ENCODE results near the gene POLR2F.

POLR2F gene

GRCh38 chr22:37985050-37985585, 31.6 kb downstream of the POLR2F start:
- Histone ChIP-seq H3K27me3 (ENCODE audit: control insufficient read depth, insufficient read depth, low read length) (peaks cover 29% of the 10 kb centered on the region), H3K4me3 (ENCODE audit: low read depth, low read length) (no peak overlapping the region), H3K9ac (ENCODE audit: low read length) (no peak overlapping the region)

GRCh38 chr22:37985751-37986281, 32.3 kb downstream of the POLR2F start:
- H3K4me1 ChIP-seq (ENCODE audit: control insufficient read depth, insufficient read depth, low read length) = peaks cover 23% of the 10 kb centered on the region
- no peaks in the 10 kb centered on the region for H3K9me3 ChIP-seq (ENCODE audit: control insufficient read depth, insufficient read depth, low read depth, low read length)
- H3K36me3 ChIP-seq (ENCODE audit: control insufficient read depth, insufficient read depth, low read length) = no peaks in the 10 kb centered on the region
- no peak overlapping the region for H3K4me3 ChIP-seq (ENCODE audit: low read depth, low read length)
- H3K9ac ChIP-seq (ENCODE audit: low read length) = no peak overlapping the region
- H3K27ac ChIP-seq (ENCODE audit: low read depth, low read length) = no peak overlapping the region
- peaks cover 29% of the 10 kb centered on the region for H3K27me3 ChIP-seq (ENCODE audit: control insufficient read depth, insufficient read depth, low read length)

More at GRCh38 chr22:37985050-37985585, 31.6 kb downstream of the POLR2F start:
- Histone ChIP-seq H3K4me1 (ENCODE audit: control insufficient read depth, insufficient read depth, low read length) (peaks cover 26% of the 10 kb centered on the region), H3K36me3 (ENCODE audit: control insufficient read depth, insufficient read depth, low read length) (no peaks in the 10 kb centered on the region), H3K27ac (ENCODE audit: low read depth, low read length) (no peak overlapping the region), H3K9me3 (ENCODE audit: control insufficient read depth, insufficient read depth, low read depth, low read length) (no peaks in the 10 kb centered on the region)

- no peak overlapping the region for H3K4me3 ChIP-seq (ENCODE audit: low read depth, low read length)
- no peak overlapping the region for H3K9ac ChIP-seq (ENCODE audit: low read length)
- peaks cover 28% of the 10 kb centered on the region for H3K27me3 ChIP-seq (ENCODE audit: control insufficient read depth, insufficient read depth, low read length)
- H3K27ac ChIP-seq (ENCODE audit: low read depth, low read length) = no peak overlapping the region
- peaks cover 23% of the 10 kb centered on the region for H3K4me1 ChIP-seq (ENCODE audit: control insufficient read depth, insufficient read depth, low read length)
- no peaks in the 10 kb centered on the region for H3K9me3 ChIP-seq (ENCODE audit: control insufficient read depth, insufficient read depth, low read depth, low read length)
- no peaks in the 10 kb centered on the region for H3K36me3 ChIP-seq (ENCODE audit: control insufficient read depth, insufficient read depth, low read length)
These were observed 32.9 kb downstream of the POLR2F start for GRCh38 chr22:37986371-37986770.

GRCh38 chr22:37989146-37990045, 35.9 kb downstream of the POLR2F start:
- Histone ChIP-seq H3K9me3 (ENCODE audit: control insufficient read depth, insufficient read depth, low read depth, low read length) (no peaks in the 10 kb centered on the region), H3K4me1 (ENCODE audit: control insufficient read depth, insufficient read depth, low read length) (peaks cover 12% of the 10 kb centered on the region), H3K4me3 (ENCODE audit: low read depth, low read length) (no peak overlapping the region), H3K36me3 (ENCODE audit: control insufficient read depth, insufficient read depth, low read length) (no peaks in the 10 kb centered on the region), H3K9ac (ENCODE audit: low read length) (no peak overlapping the region), H3K27ac (ENCODE audit: low read depth, low read length) (no peak overlapping the region), H3K27me3 (ENCODE audit: control insufficient read depth, insufficient read depth, low read length) (peaks cover 8% of the 10 kb centered on the region)

- peaks cover 4% of the 10 kb centered on the region; the same call in 1 of the 2 replicates for H3K4me1 ChIP-seq (ENCODE audit: control insufficient read depth, insufficient read depth, low read length)
- no peak overlapping the region for H3K27ac ChIP-seq (ENCODE audit: low read depth, low read length)
- no peaks in the 10 kb centered on the region for H3K9me3 ChIP-seq (ENCODE audit: control insufficient read depth, insufficient read depth, low read depth, low read length)
- no peak overlapping the region for H3K9ac ChIP-seq (ENCODE audit: low read length)
- H3K27me3 ChIP-seq (ENCODE audit: control insufficient read depth, insufficient read depth, low read length) = no peaks in the 10 kb centered on the region; the same call in 1 of the 2 replicates
- no peaks in the 10 kb centered on the region for H3K36me3 ChIP-seq (ENCODE audit: control insufficient read depth, insufficient read depth, low read length)
- H3K4me3 ChIP-seq (ENCODE audit: low read depth, low read length) = no peak overlapping the region
These were observed 36.8 kb downstream of the POLR2F start for GRCh38 chr22:37990301-37990700.

- Histone ChIP-seq H3K9ac (ENCODE audit: low read length) (no peak overlapping the region), H3K36me3 (ENCODE audit: control insufficient read depth, insufficient read depth, low read length) (no peaks in the 10 kb centered on the region), H3K27ac (ENCODE audit: low read depth, low read length) (no peak overlapping the region), H3K4me3 (ENCODE audit: low read depth, low read length) (no peak overlapping the region), H3K27me3 (ENCODE audit: control insufficient read depth, insufficient read depth, low read length) (no peaks in the 10 kb centered on the region), H3K9me3 (ENCODE audit: control insufficient read depth, insufficient read depth, low read depth, low read length) (no peaks in the 10 kb centered on the region), H3K4me1 (ENCODE audit: control insufficient read depth, insufficient read depth, low read length) (peaks cover under 1% of the 10 kb centered on the region)
These were observed 37.4 kb downstream of the POLR2F start for GRCh38 chr22:37990862-37991261.

GRCh38 chr22:37991731-37992442, 38.4 kb downstream of the POLR2F start:
- Histone ChIP-seq H3K27ac (ENCODE audit: low read depth, low read length) (no peak overlapping the region), H3K27me3 (ENCODE audit: control insufficient read depth, insufficient read depth, low read length) (no peaks in the 10 kb centered on the region), H3K4me1 (ENCODE audit: control insufficient read depth, insufficient read depth, low read length) (peaks cover 11% of the 10 kb centered on the region), H3K9ac (ENCODE audit: low read length) (no peak overlapping the region), H3K4me3 (ENCODE audit: low read depth, low read length) (no peak overlapping the region), H3K9me3 (ENCODE audit: control insufficient read depth, insufficient read depth, low read depth, low read length) (no peaks in the 10 kb centered on the region), H3K36me3 (ENCODE audit: control insufficient read depth, insufficient read depth, low read length) (no peaks in the 10 kb centered on the region)

GRCh38 chr22:37994049-37994448, 40.5 kb downstream of the POLR2F start:
- peaks cover 16% of the 10 kb centered on the region for H3K4me1 ChIP-seq (ENCODE audit: control insufficient read depth, insufficient read depth, low read length)
- no peaks in the 10 kb centered on the region for H3K36me3 ChIP-seq (ENCODE audit: control insufficient read depth, insufficient read depth, low read length)
- no peak overlapping the region for H3K27ac ChIP-seq (ENCODE audit: low read depth, low read length)
- no peaks in the 10 kb centered on the region for H3K27me3 ChIP-seq (ENCODE audit: control insufficient read depth, insufficient read depth, low read length)
- H3K4me3 ChIP-seq (ENCODE audit: low read depth, low read length) = no peak overlapping the region
- H3K9me3 ChIP-seq (ENCODE audit: control insufficient read depth, insufficient read depth, low read depth, low read length) = no peaks in the 10 kb centered on the region
- H3K9ac ChIP-seq (ENCODE audit: low read length) = no peak overlapping the region

GRCh38 chr22:37994982-37995381, 41.5 kb downstream of the POLR2F start:
- H3K27ac ChIP-seq (ENCODE audit: low read depth, low read length) = no peak overlapping the region
- H3K36me3 ChIP-seq (ENCODE audit: control insufficient read depth, insufficient read depth, low read length) = no peaks in the 10 kb centered on the region
- no peaks in the 10 kb centered on the region for H3K9me3 ChIP-seq (ENCODE audit: control insufficient read depth, insufficient read depth, low read depth, low read length)
- H3K9ac ChIP-seq (ENCODE audit: low read length) = no peak overlapping the region
- H3K27me3 ChIP-seq (ENCODE audit: control insufficient read depth, insufficient read depth, low read length) = no peaks in the 10 kb centered on the region
- H3K4me3 ChIP-seq (ENCODE audit: low read depth, low read length) = no peak overlapping the region
- H3K4me1 ChIP-seq (ENCODE audit: control insufficient read depth, insufficient read depth, low read length) = peaks cover 24% of the 10 kb centered on the region

- no peak overlapping the region for H3K9ac ChIP-seq (ENCODE audit: low read length)
- H3K27me3 ChIP-seq (ENCODE audit: control insufficient read depth, insufficient read depth, low read length) = no peaks in the 10 kb centered on the region
- H3K4me1 ChIP-seq (ENCODE audit: control insufficient read depth, insufficient read depth, low read length) = peaks cover 29% of the 10 kb centered on the region
- no peak overlapping the region for H3K27ac ChIP-seq (ENCODE audit: low read depth, low read length)
- H3K36me3 ChIP-seq (ENCODE audit: control insufficient read depth, insufficient read depth, low read length) = no peaks in the 10 kb centered on the region
- no peak overlapping the region for H3K4me3 ChIP-seq (ENCODE audit: low read depth, low read length)
- H3K9me3 ChIP-seq (ENCODE audit: control insufficient read depth, insufficient read depth, low read depth, low read length) = no peaks in the 10 kb centered on the region
These were observed 42.0 kb downstream of the POLR2F start for GRCh38 chr22:37995460-37995859.

GRCh38 chr22:37996079-37996478, 42.6 kb downstream of the POLR2F start:
- no peaks in the 10 kb centered on the region for H3K36me3 ChIP-seq (ENCODE audit: control insufficient read depth, insufficient read depth, low read length)
- no peak overlapping the region for H3K4me3 ChIP-seq (ENCODE audit: low read depth, low read length)
- no peak overlapping the region for H3K9ac ChIP-seq (ENCODE audit: low read length)
- H3K4me1 ChIP-seq (ENCODE audit: control insufficient read depth, insufficient read depth, low read length) = peaks cover 30% of the 10 kb centered on the region
- no peak overlapping the region for H3K27ac ChIP-seq (ENCODE audit: low read depth, low read length)
- H3K27me3 ChIP-seq (ENCODE audit: control insufficient read depth, insufficient read depth, low read length) = no peaks in the 10 kb centered on the region
- H3K9me3 ChIP-seq (ENCODE audit: control insufficient read depth, insufficient read depth, low read depth, low read length) = no peaks in the 10 kb centered on the region
